Neutrophil (primary cell): ENCODE measurements around the gene CTPS2.
"Not testable (repeated sequence)": the region's sequence is repeated elsewhere in the genome, so short reads cannot be mapped to it uniquely, and the experiment has no call there.

Experiments used
- H3K27ac ChIP-seq: fragments of 200-600 bp; sonication (generic); 2 replicates; pipeline ENCODE4 v1.5.1; 2016; ENCODE audit warnings: mild to moderate bottlenecking, moderate library complexity
- H3K27me3 ChIP-seq: fragments of 200-600 bp; sonication (generic); 2 replicates; pipeline ENCODE4 v1.6.0; 2016; ENCODE audit warnings: mild to moderate bottlenecking
- H3K36me3 ChIP-seq: fragments of 200-600 bp; sonication (generic); 2 replicates; pipeline ENCODE4 v1.5.1; 2017
- H3K4me1 ChIP-seq, 2 experiments: fragments of 200-600 bp in 1 of 2; sonication (generic) in 1 of 2; 1 replicate in 1 of 2; 2 replicates in 1 of 2; pipeline versions ENCODE4 v1.5.1 to v1.6.1; 2013 to 2016; ENCODE audit warnings: low read depth in 1 of 2, low read length in 1 of 2, mild to moderate bottlenecking in 1 of 2, moderate library complexity in 1 of 2; ENCODE audit not compliant: control insufficient read depth in 1 of 2, insufficient read depth in 1 of 2
- H3K4me3 ChIP-seq, 2 experiments: fragments of 200-600 bp in 1 of 2; sonication (generic) in 1 of 2; 1 replicate in 1 of 2; 2 replicates in 1 of 2; pipeline ENCODE4 v1.5.1; 2013 to 2016; ENCODE audit warnings: low read depth in 1 of 2, low read length in 1 of 2, mild to moderate bottlenecking in 1 of 2, moderate library complexity in 1 of 2
- H3K9me3 ChIP-seq: fragments of 200-600 bp; sonication (generic); 2 replicates; pipeline ENCODE4 v1.5.1; 2016
- TF ChIP-seq, protein P1 (sequence below): fragments of 200-600 bp; sonication (generic); IDR thresholded peaks from 2 replicates; pipeline ENCODE4 v1.5.1; 2016; ENCODE audit warnings: antibody characterized with exemption

The CTPS2 gene, protein sequence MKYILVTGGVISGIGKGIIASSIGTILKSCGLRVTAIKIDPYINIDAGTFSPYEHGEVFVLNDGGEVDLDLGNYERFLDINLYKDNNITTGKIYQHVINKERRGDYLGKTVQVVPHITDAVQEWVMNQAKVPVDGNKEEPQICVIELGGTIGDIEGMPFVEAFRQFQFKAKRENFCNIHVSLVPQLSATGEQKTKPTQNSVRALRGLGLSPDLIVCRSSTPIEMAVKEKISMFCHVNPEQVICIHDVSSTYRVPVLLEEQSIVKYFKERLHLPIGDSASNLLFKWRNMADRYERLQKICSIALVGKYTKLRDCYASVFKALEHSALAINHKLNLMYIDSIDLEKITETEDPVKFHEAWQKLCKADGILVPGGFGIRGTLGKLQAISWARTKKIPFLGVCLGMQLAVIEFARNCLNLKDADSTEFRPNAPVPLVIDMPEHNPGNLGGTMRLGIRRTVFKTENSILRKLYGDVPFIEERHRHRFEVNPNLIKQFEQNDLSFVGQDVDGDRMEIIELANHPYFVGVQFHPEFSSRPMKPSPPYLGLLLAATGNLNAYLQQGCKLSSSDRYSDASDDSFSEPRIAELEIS

DNA sequence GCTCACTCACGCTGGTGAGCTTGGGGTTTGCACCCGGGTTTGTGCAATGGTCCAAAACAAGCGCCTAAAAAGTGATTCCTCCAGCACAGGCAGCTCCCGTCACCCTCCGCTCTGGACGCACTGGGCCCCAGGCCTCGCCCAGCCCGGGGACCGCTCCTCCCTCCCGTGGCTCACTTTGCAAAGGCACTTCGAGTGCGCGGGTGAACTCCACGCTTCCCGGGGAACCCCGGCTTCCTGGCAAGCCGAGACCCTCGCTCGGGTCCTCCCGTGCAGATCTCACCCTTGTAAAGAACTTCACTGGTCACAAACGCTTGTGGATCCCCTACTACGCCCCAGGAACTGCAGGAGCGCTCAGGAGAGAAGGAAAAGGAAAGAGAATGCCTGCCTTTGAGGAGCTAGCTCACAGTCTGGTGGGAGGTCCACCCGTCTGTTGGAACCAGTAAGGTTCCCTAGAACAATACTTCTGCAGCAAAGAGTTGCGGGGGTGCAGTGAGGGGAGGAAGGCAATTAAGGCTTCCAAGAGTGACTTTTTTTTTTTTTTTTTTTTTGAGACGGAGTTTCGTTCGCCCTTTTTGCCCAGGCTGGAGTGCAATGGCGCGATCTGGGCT, at the start of gene CTPS2:
CTPS2 (minus strand) TSS at position 122 of the 608 bp plus-strand sequence. CDS start 9,767 bp downstream, outside the sequence.
- H3K4me3 ChIP-seq: peak within 1 kb of the TSS; percentile 61 to 66
- no peaks in the 10 kb centered on the region for H3K27me3 ChIP-seq
- TF ChIP-seq, protein P1, sequence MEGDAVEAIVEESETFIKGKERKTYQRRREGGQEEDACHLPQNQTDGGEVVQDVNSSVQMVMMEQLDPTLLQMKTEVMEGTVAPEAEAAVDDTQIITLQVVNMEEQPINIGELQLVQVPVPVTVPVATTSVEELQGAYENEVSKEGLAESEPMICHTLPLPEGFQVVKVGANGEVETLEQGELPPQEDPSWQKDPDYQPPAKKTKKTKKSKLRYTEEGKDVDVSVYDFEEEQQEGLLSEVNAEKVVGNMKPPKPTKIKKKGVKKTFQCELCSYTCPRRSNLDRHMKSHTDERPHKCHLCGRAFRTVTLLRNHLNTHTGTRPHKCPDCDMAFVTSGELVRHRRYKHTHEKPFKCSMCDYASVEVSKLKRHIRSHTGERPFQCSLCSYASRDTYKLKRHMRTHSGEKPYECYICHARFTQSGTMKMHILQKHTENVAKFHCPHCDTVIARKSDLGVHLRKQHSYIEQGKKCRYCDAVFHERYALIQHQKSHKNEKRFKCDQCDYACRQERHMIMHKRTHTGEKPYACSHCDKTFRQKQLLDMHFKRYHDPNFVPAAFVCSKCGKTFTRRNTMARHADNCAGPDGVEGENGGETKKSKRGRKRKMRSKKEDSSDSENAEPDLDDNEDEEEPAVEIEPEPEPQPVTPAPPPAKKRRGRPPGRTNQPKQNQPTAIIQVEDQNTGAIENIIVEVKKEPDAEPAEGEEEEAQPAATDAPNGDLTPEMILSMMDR: peak; percentile 10
- no peaks in the 10 kb centered on the region for H3K9me3 ChIP-seq
- no peaks in the 10 kb centered on the region for H3K36me3 ChIP-seq
- peak within 1 kb of the TSS; percentile 29 for H3K27ac ChIP-seq
- H3K4me1 ChIP-seq: peaks cover 0 to 8% of the 10 kb centered on the region in 2 experiments

DNA sequence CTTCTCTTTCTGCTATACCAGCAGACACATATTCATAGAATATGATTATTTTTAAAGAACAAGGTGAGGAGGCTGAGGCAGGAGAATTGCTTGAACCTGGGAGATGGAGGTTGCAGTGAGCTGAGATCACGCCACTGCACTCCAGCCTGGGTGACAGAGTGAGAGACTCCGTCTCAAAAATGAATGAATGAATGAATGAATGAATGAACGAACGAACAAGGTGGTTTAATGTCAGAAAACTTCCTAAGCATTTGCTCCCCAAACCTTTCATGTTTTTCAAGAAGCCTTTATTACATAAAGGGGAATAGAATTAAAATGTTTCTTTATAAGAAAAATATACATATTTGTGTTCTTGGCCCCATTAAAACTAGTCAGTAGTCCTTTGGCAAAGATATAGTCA, 49.0 kb upstream of the CTPS2 start:
- not testable (repeated sequence) for H3K27me3 ChIP-seq, H3K27ac ChIP-seq, H3K4me1 ChIP-seq, H3K9me3 ChIP-seq, H3K4me3 ChIP-seq
- peaks cover 49% of the 10 kb centered on the region for H3K36me3 ChIP-seq

DNA sequence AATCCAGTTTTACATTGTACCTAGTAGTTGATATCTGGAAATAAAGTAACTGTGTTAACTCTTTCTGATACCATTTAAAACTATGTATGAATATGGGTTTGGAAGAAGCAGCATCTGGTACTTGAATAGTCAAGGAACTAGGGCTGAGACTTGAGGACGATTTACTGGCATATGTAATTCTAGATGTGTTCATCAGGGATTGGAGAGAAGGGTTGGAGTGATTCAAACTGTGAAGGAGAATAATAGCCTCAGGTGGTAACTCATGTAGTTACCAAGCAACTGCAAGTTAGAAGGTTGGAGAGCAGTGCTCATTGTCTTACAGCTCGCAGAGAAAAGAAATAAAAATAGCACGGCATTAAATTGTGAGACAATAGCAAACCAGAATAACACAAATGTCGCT, 44.3 kb upstream of the CTPS2 start:
- peaks cover 74% of the 10 kb centered on the region for H3K36me3 ChIP-seq
- no peaks in the 10 kb centered on the region for H3K9me3 ChIP-seq
- H3K4me1 ChIP-seq: no peaks in the 10 kb centered on the region
- TF ChIP-seq, protein P1: no peak
- H3K27me3 ChIP-seq: no peaks in the 10 kb centered on the region
- no peak overlapping the region for H3K4me3 ChIP-seq
- H3K27ac ChIP-seq: no peak overlapping the region

DNA sequence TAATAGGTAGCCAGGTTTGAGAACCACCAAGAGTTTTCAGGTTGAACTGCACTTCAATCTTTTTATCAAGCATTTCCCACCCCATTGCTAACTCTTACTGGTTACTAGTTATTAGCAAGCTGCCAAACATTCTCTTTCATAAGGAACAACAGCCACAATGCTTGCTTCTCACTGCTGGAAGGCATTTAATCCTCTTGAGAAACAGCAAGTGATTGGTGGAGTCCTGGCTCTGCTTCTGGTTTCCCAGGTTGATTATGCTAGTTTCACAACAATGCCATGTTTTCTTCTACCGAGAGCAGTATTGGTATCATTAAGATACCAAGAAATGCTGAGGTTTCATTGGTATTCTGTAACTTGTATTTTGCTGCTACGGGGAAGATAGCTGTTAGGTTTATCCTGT, 41.5 kb upstream of the CTPS2 start:
- Histone ChIP-seq H3K36me3 (peaks cover 63% of the 10 kb centered on the region), H3K27ac (no peak overlapping the region), H3K9me3 (no peaks in the 10 kb centered on the region), H3K27me3 (no peaks in the 10 kb centered on the region), H3K4me1 (no peaks in the 10 kb centered on the region), H3K4me3 (no peak overlapping the region)
- TF ChIP-seq, protein P1: no peak

DNA sequence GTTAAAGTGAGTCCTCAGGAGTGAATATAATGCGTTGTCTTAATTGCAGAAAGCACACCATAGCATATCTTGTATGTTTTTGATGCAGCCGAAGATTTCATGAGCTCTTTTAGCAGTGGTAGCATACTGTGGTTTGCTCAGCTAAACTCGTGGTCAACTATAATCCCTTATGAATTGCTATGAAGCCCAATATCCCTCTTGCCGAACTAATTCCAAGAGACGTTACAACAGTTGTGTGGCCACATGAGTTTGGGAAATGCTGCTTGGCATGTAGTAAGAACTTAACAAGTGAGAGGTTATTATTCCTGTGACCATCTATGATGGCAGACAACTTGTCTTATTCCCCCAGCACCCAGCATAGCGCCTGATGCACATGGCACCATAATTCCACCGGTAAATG, 37.7 kb upstream of the CTPS2 start:
- Histone ChIP-seq H3K27me3 (no peaks in the 10 kb centered on the region), H3K9me3 (no peaks in the 10 kb centered on the region), H3K4me1 (no peaks in the 10 kb centered on the region), H3K27ac (no peak overlapping the region), H3K36me3 (peaks cover 57% of the 10 kb centered on the region), H3K4me3 (no peak overlapping the region)
- TF ChIP-seq, protein P1: no peak

DNA sequence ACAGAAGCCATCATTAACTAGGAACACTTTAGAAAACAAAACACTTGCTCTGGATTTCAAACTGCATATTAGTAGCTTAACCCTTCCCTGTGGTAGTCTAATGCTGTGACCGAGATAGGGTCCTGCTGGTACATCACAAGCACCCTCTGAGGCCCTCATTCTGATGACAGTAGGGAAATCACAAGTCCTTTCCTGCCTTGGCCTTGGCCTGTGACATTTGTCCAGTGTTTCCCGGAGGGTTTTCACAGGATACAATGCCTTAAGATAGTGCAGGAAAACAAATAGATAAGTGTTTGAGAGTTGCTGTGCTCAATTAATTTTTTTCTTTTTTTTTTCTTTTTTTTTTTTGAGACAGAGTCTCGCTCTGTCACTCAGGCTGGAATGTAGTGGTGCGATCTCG, 36.0 kb upstream of the CTPS2 start:
- Histone ChIP-seq H3K4me1 (no peaks in the 10 kb centered on the region), H3K4me3 (no peak overlapping the region), H3K27ac (no peak overlapping the region), H3K36me3 (peaks cover 60% of the 10 kb centered on the region), H3K9me3 (no peaks in the 10 kb centered on the region), H3K27me3 (no peaks in the 10 kb centered on the region)
- TF ChIP-seq, protein P1: no peak
